Osteoblast (primary cell): ENCODE measurements around the gene CNRIP1. TPM values are rescaled to one million over a fixed set of nuclear protein-coding genes. Genes with fewer than 3 reads are reported as not detected.

Source experiments
- DNase-seq: peaks from one replicate; pipeline ENCODE4 v3.0.0; 2011; ENCODE audit warnings: low spot score, mixed read lengths; ENCODE audit not compliant: insufficient read length; ENCODE audit errors: missing footprints
- H2AFZ ChIP-seq: 2 replicates; pipeline ENCODE4 v1.6.0; 2011; ENCODE audit warnings: mild to moderate bottlenecking, low read length
- H3K27ac ChIP-seq: 2 replicates; pipeline ENCODE4 v1.5.1; 2011; ENCODE audit warnings: mild to moderate bottlenecking, low read depth, low read length, moderate library complexity
- H3K27me3 ChIP-seq: 2 replicates; pipeline ENCODE4 v1.6.0; 2012; ENCODE audit warnings: mild to moderate bottlenecking, control low read depth, inconsistent platforms, low read length, moderate library complexity; ENCODE audit not compliant: insufficient read depth
- H3K36me3 ChIP-seq: 2 replicates; pipeline ENCODE4 v1.5.1; 2011; ENCODE audit warnings: mild to moderate bottlenecking, low read length, control low read depth, moderate library complexity; ENCODE audit not compliant: insufficient read depth
- H3K4me1 ChIP-seq: 2 replicates; pipeline ENCODE4 v1.5.1; 2011; ENCODE audit warnings: mild to moderate bottlenecking, low read length, control low read depth, moderate library complexity; ENCODE audit not compliant: insufficient read depth
- H3K4me2 ChIP-seq: 2 replicates; pipeline ENCODE4 v1.6.0; 2011; ENCODE audit warnings: mild to moderate bottlenecking, low read length; ENCODE audit not compliant: insufficient read depth
- H3K4me3 ChIP-seq: fragments of 200-600 bp; sonication (generic); 3 replicates; pipeline ENCODE4 v1.5.1; 2012; ENCODE audit warnings: mild to moderate bottlenecking, low read length, inconsistent platforms; ENCODE audit not compliant: insufficient read depth
- H3K79me2 ChIP-seq: 2 replicates; pipeline ENCODE4 v1.6.0; 2012; ENCODE audit warnings: mild to moderate bottlenecking, low read length, control low read depth, inconsistent platforms; ENCODE audit not compliant: insufficient read depth
- H3K9me3 ChIP-seq: 2 replicates; pipeline ENCODE4 v1.5.1; 2011; ENCODE audit warnings: low read depth, low read length, control low read depth
- H4K20me1 ChIP-seq: 2 replicates; pipeline ENCODE4 v1.6.0; 2012; ENCODE audit warnings: mild to moderate bottlenecking, low read length, control low read depth; ENCODE audit not compliant: insufficient read depth
- total RNA-seq: library from RNA; depleted of rRNA; stranded (reverse); fragments of >200 nt; gene quantifications from 2 replicates; pipeline ENCODE4 v1.2.3, GENCODE V29; 2012
- TF ChIP-seq, protein P1 (sequence below): IDR thresholded peaks from 2 replicates; pipeline ENCODE4 v1.5.1; 2011; ENCODE audit warnings: mild to moderate bottlenecking, low read depth, low read length, moderate library complexity; ENCODE audit errors: extremely low read depth

Gene CNRIP1
- total RNA-seq, 1 donor, result 43.4 TPM

DNA sequence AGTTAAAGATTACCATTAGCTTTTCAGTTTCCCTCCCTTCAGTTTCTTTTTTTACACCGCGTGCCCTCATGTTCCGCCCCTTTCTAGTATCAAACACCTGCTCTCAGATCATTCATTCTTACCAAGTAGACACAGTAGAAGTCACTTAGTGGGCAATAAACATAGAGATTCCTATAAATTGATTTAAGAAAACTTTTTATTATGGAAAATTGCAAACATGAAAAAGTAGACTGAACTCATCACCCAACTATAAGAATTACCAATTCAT is 21.2 kb upstream of the CNRIP1 start:
- H3K4me1 ChIP-seq, result peaks cover 6% of the 10 kb centered on the region

DNA sequence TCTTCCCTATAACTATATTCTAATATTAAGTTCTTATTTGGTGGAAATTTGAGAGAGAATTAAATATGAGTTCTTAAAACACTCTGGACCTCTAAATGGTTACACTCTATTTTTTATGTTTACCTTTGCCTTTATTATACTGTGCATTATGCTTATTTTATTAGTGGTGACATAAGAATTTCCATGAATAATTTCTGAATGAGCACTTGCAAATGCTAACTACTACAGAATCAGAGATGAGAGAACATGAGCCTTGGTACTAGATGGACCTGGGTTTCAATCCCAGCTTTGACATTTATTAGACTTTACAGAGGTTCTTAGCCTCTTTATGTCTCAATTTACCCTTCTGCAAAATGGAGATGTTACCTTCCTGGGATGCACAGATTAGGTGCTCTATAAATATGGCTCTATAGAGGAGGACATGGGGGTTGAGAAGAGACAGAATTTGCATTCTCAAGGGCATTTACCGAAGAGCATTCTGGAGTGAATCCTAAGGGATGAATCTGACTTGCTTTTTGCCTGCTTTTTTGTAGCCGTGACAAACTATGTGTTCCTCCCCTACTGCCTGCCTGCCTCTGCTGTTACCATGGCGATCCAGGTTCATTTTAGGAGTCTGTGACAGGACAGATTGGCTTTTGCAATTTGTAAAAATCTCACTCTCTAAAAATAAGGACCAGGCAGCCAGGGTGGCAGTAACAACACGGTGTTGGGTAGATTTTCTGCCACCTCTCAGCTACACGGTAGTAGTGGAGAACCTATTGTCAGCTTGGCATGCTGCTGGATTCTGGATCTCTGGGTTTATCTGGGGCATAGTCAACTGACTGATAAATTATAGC is 20.7 kb upstream of the CNRIP1 start:
- H3K4me2 ChIP-seq, result no peak overlapping the region
- H4K20me1 ChIP-seq, result no peaks in the 10 kb centered on the region
- TF ChIP-seq, protein P1, sequence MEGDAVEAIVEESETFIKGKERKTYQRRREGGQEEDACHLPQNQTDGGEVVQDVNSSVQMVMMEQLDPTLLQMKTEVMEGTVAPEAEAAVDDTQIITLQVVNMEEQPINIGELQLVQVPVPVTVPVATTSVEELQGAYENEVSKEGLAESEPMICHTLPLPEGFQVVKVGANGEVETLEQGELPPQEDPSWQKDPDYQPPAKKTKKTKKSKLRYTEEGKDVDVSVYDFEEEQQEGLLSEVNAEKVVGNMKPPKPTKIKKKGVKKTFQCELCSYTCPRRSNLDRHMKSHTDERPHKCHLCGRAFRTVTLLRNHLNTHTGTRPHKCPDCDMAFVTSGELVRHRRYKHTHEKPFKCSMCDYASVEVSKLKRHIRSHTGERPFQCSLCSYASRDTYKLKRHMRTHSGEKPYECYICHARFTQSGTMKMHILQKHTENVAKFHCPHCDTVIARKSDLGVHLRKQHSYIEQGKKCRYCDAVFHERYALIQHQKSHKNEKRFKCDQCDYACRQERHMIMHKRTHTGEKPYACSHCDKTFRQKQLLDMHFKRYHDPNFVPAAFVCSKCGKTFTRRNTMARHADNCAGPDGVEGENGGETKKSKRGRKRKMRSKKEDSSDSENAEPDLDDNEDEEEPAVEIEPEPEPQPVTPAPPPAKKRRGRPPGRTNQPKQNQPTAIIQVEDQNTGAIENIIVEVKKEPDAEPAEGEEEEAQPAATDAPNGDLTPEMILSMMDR, result no peak
- H3K36me3 ChIP-seq, result no peaks in the 10 kb centered on the region
- H3K4me1 ChIP-seq, result peaks cover 6% of the 10 kb centered on the region
- H3K27me3 ChIP-seq, result no peaks in the 10 kb centered on the region
- H3K4me3 ChIP-seq, result no peak overlapping the region
- no peak overlapping the region for H3K27ac ChIP-seq
- H2AFZ ChIP-seq, result peak overlapping the region; percentile 44
- H3K79me2 ChIP-seq, result no peaks in the 10 kb centered on the region
- no peak for DNase-seq
- no peaks in the 10 kb centered on the region for H3K9me3 ChIP-seq

More for the DNA sequence above, 21.2 kb upstream of the CNRIP1 start:
- Histone ChIP-seq H3K79me2 (no peaks in the 10 kb centered on the region), H3K27ac (no peak overlapping the region), H4K20me1 (no peaks in the 10 kb centered on the region), H3K9me3 (no peaks in the 10 kb centered on the region), H3K36me3 (no peaks in the 10 kb centered on the region), H3K27me3 (no peaks in the 10 kb centered on the region), H2AFZ (no peak overlapping the region), H3K4me2 (no peak overlapping the region), H3K4me3 (no peak overlapping the region)
- TF ChIP-seq, protein P1, result no peak
- no peak for DNase-seq

DNA sequence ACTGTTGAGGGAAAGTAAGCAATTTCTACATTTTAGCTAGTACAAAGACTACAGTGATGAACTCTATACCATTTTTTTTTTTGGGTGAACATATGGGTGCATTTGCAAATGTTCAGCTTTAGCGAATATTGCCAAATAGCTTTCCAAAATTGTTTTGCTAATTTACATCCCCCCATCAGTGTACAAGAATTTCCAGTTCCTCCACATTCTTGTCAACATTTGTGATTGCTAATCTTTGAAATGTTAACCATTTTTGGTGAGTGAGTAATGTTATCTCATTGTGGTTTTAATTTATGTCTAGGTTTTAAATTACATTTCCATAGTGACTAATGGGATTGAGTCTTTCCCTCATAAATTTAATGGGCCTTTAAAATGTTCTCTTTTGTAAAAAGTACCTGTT is 16.4 kb upstream of the CNRIP1 start:
- H3K27ac ChIP-seq, result no peak overlapping the region
- H2AFZ ChIP-seq, result no peak overlapping the region
- H3K4me1 ChIP-seq, result peaks cover 6% of the 10 kb centered on the region
- H4K20me1 ChIP-seq, result no peaks in the 10 kb centered on the region
- H3K9me3 ChIP-seq, result no peaks in the 10 kb centered on the region
- no peaks in the 10 kb centered on the region for H3K36me3 ChIP-seq
- no peaks in the 10 kb centered on the region for H3K79me2 ChIP-seq
- DNase-seq, result no peak
- no peaks in the 10 kb centered on the region for H3K27me3 ChIP-seq
- TF ChIP-seq, protein P1, result no peak
- H3K4me3 ChIP-seq, result no peak overlapping the region
- peak overlapping the region; percentile 7 for H3K4me2 ChIP-seq

DNA sequence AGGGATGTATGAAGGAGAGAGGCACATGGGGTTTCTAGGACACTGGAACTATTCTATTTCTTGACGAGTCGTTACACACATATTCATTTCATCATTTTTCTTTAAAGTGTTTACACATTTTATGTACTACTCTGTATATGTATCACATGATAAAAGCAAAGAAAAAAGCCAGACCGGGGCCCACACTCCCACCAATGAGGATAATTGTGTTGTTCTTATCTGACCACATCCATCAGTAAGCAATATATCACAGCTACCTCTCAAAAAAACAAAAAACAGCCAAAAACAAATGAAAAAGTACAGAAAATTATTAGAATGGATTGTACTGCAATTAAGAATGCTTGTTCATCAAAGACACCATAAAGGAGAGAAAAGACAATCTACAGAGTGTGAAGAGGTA is 14.2 kb upstream of the CNRIP1 start:
- H3K79me2 ChIP-seq, result no peaks in the 10 kb centered on the region
- no peak overlapping the region for H3K4me2 ChIP-seq
- no peaks in the 10 kb centered on the region for H3K36me3 ChIP-seq
- no peak overlapping the region for H3K27ac ChIP-seq
- H3K27me3 ChIP-seq, result no peaks in the 10 kb centered on the region
- H4K20me1 ChIP-seq, result no peaks in the 10 kb centered on the region
- H3K9me3 ChIP-seq, result no peaks in the 10 kb centered on the region
- DNase-seq, result no peak
- H3K4me3 ChIP-seq, result no peak overlapping the region
- H2AFZ ChIP-seq, result no peak overlapping the region
- TF ChIP-seq, protein P1, result no peak
- H3K4me1 ChIP-seq, result peaks cover 15% of the 10 kb centered on the region
